Purkinje cell (primary cell): ENCODE results near the gene ETV3. TPM values are rescaled to one million over a fixed set of nuclear protein-coding genes. Genes with fewer than 3 reads are reported as not detected.

Experiments used
- polyA plus RNA-seq: library from polyadenylated mRNA; unstranded; fragments of >200 nt; fragmentation: Nextera tagmentation; gene quantifications from 2 replicates; pipeline ENCODE4 v1.2.1, GENCODE V29; 2014

ETV3 gene
- 3.3 and 3.7 TPM in 2 replicates for polyA plus RNA-seq

GRCh38 chr1:157138220-157139051 is at the start of gene ETV3:
Gene ETV3 (minus strand): TSS chr1:157138395. CDS start chr1:157136352, 2,043 bp downstream.

GRCh38 chr1:157099633-157100009 is 38.6 kb downstream of the ETV3 start, which contains the start of gene ETV3L:
Gene ETV3L (minus strand): TSS chr1:157099808. CDS start chr1:157099523, 285 bp downstream.

Other genes with a start within 250 kb of the ETV3 start
- 0.08 TPM in 1 of 2 replicates, not detected in the other for gene PEAR1, start 244.7 kb downstream of the ETV3 start, polyA plus RNA-seq
- not detected in 2 replicates for gene LRRC71, start 217.8 kb downstream of the ETV3 start, polyA plus RNA-seq
- 1.6 and 3.9 TPM in 2 replicates for gene ARHGEF11, start 92.7 kb downstream of the ETV3 start, polyA plus RNA-seq
- gene ETV3L, start 38.6 kb downstream of the ETV3 start, polyA plus RNA-seq, result not detected in 2 replicates